ENCODE data around the gene LRRC45.

- TF ChIP-seq, protein P1, sequence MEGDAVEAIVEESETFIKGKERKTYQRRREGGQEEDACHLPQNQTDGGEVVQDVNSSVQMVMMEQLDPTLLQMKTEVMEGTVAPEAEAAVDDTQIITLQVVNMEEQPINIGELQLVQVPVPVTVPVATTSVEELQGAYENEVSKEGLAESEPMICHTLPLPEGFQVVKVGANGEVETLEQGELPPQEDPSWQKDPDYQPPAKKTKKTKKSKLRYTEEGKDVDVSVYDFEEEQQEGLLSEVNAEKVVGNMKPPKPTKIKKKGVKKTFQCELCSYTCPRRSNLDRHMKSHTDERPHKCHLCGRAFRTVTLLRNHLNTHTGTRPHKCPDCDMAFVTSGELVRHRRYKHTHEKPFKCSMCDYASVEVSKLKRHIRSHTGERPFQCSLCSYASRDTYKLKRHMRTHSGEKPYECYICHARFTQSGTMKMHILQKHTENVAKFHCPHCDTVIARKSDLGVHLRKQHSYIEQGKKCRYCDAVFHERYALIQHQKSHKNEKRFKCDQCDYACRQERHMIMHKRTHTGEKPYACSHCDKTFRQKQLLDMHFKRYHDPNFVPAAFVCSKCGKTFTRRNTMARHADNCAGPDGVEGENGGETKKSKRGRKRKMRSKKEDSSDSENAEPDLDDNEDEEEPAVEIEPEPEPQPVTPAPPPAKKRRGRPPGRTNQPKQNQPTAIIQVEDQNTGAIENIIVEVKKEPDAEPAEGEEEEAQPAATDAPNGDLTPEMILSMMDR (conservative IDR thresholded peaks at IDR 0.05; ENCODE audit: low read depth in 2 of 2): no peak
- TF ChIP-seq EZH2 (IDR thresholded peaks at IDR 0.05; ENCODE audit: low read depth, unreplicated experiment) (no peak), POLR2AphosphoS5 (IDR thresholded peaks at IDR 0.05; ENCODE audit: low read depth) (no peak), NANOG (IDR thresholded peaks at IDR 0.05; ENCODE audit: borderline replicate concordance) (no peak), JUNB (IDR thresholded peaks at IDR 0.05; ENCODE audit: unreplicated experiment) (no peak), ZNF331 (CRISPR knock-in tag; IDR thresholded peaks at IDR 0.05; ENCODE audit: low read depth) (no peak)
- TF ChIP-seq, protein P2, sequence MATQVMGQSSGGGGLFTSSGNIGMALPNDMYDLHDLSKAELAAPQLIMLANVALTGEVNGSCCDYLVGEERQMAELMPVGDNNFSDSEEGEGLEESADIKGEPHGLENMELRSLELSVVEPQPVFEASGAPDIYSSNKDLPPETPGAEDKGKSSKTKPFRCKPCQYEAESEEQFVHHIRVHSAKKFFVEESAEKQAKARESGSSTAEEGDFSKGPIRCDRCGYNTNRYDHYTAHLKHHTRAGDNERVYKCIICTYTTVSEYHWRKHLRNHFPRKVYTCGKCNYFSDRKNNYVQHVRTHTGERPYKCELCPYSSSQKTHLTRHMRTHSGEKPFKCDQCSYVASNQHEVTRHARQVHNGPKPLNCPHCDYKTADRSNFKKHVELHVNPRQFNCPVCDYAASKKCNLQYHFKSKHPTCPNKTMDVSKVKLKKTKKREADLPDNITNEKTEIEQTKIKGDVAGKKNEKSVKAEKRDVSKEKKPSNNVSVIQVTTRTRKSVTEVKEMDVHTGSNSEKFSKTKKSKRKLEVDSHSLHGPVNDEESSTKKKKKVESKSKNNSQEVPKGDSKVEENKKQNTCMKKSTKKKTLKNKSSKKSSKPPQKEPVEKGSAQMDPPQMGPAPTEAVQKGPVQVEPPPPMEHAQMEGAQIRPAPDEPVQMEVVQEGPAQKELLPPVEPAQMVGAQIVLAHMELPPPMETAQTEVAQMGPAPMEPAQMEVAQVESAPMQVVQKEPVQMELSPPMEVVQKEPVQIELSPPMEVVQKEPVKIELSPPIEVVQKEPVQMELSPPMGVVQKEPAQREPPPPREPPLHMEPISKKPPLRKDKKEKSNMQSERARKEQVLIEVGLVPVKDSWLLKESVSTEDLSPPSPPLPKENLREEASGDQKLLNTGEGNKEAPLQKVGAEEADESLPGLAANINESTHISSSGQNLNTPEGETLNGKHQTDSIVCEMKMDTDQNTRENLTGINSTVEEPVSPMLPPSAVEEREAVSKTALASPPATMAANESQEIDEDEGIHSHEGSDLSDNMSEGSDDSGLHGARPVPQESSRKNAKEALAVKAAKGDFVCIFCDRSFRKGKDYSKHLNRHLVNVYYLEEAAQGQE (IDR thresholded peaks at IDR 0.05; ENCODE audit: unreplicated experiment): no peak
- TF ChIP-seq, protein P3, sequence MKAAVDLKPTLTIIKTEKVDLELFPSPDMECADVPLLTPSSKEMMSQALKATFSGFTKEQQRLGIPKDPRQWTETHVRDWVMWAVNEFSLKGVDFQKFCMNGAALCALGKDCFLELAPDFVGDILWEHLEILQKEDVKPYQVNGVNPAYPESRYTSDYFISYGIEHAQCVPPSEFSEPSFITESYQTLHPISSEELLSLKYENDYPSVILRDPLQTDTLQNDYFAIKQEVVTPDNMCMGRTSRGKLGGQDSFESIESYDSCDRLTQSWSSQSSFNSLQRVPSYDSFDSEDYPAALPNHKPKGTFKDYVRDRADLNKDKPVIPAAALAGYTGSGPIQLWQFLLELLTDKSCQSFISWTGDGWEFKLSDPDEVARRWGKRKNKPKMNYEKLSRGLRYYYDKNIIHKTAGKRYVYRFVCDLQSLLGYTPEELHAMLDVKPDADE (IDR thresholded peaks at IDR 0.05): no peak
Observed at GRCh38 chr17:82078433-82078832, 55.3 kb downstream of the LRRC45 start.
